BLaER1 treated with 17β-estradiol and CSF1 and Interleukin-3, amounts not matched to agents 10 nM and 100 nM (cell line): ENCODE results near the gene RASGRP3.
A peak's percentile ranks its signal among the peaks of the same experiment; 100 is the strongest.

ENCODE experiments used
- H3K27ac ChIP-seq, 11 experiments: shearing (Covaris generic); formaldehyde crosslinking; 2 replicates each; pipeline ENCODE4 v1.8.1; 2022
- H3K27me3 ChIP-seq, 11 experiments: shearing (Covaris generic); formaldehyde crosslinking; 2 replicates each; pipeline ENCODE4 v1.8.1; 2022
- H3K36me3 ChIP-seq, 11 experiments: shearing (Covaris generic); formaldehyde crosslinking; 2 replicates each; pipeline ENCODE4 v1.8.1; 2022
- H3K4me1 ChIP-seq, 10 experiments: shearing (Covaris generic); formaldehyde crosslinking; 2 replicates each; pipeline ENCODE4 v1.8.1; 2022
- H3K4me2 ChIP-seq, 11 experiments: shearing (Covaris generic); formaldehyde crosslinking; 2 replicates each; pipeline ENCODE4 v1.8.1; 2022
- H3K4me3 ChIP-seq, 10 experiments: shearing (Covaris generic); formaldehyde crosslinking; 2 replicates each; pipeline ENCODE4 v1.8.1; 2022
- H3K9ac ChIP-seq, 11 experiments: shearing (Covaris generic); formaldehyde crosslinking; 2 replicates each; pipeline ENCODE4 v1.8.1; 2022
- H3K9me3 ChIP-seq, 11 experiments: shearing (Covaris generic); formaldehyde crosslinking; replicated peaks in 1 of 11; 2 replicates each; pipeline ENCODE4 v1.8.1; 2022
- H4K20me1 ChIP-seq, 11 experiments: shearing (Covaris generic); formaldehyde crosslinking; 2 replicates each; pipeline ENCODE4 v1.8.1; 2022
- Cebpa-rat ChIP-seq, 11 experiments: shearing (Covaris generic); IDR thresholded peaks; 2 replicates each; pipeline ENCODE4 v1.8.1; 2022

RASGRP3 gene

DNA sequence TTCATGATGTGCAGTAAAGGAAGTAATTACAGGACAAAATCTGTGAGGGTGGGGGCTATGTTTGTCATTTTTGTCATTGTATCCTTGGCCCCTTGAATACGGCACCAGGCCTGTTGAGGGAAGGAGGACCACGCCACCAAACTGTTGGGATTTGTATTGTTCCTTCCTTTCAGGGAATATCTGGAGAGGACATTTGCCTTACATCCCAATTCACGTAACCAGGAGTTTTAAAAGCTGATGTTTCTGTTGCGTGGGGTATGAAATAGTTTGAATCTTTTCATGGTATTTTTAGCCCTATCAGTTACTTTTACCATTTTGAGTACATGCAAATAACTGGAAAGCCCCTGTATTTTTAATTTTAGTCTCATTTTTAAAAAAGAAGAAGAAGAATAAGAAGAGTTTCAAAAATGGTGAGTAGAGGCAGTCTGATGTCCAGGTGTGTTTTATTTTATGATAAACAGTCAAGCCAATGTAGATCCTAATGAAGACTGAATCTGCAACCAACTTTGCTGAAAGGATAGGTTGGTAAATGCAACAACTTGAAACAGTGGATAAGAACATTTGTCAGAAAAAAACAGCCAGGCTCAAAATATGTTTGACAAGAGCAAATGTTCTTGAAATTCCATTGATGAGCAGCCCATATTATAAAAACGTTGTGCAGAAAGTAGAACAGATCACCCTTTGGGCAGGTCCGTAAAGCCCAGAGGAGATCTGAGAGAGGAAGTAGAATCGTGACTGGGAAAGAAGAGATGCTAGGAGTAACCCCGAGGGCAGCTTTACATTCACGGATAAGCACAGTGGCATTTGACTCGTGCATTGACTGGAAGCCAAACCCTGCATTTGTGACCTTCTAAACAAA is 54.5 kb downstream of the RASGRP3 start:
- no peak overlapping the region for H3K27ac ChIP-seq
- peaks cover 0 to under 1% (median 0%) of the 10 kb centered on the region in 11 experiments; a peak in 2 of 22 replicates for H3K9me3 ChIP-seq
- peak overlapping the region in 2 of 11 experiments; percentile 36 to 53; a peak in 3 of 22 replicates for H3K4me2 ChIP-seq
- peaks cover 0 to 67% (median 5%) of the 10 kb centered on the region in 10 experiments; a peak in 10 of 20 replicates for H3K4me1 ChIP-seq
- no peak overlapping the region for H3K9ac ChIP-seq
- no peak for TF ChIP-seq Cebpa-rat (IDR thresholded peaks at IDR 0.05)
- H3K4me3 ChIP-seq = no peak overlapping the region
- H3K27me3 ChIP-seq = no peaks in the 10 kb centered on the region
- peaks cover 0 to 7% (median 0%) of the 10 kb centered on the region in 11 experiments; a peak in 2 of 22 replicates for H3K36me3 ChIP-seq
- H4K20me1 ChIP-seq = no peaks in the 10 kb centered on the region

DNA sequence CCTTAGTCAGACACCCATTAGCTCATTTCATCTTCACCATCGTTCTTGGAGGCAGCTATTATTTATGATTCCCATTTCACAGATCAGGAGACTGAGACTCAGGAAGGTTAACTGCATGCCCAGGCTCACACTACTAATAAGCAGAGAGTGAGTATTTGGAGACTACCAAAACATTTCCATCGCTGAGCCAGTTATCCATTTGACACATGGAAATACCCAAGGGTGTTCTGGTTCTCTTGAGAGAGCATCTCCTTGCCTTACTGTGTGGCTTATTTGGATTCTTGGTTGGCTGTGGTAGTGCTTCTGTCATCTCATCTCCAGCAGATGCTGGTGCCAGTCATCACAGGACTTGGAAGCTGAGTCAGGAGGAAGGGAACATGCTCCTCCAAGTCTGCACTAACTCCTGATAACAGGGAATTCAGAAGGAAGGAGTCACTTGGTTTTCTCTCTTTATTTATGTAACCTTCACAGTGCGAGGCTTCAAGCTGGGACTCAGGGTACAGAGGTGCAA is 55.2 kb downstream of the RASGRP3 start:
- Histone ChIP-seq H3K9me3 (peaks cover 0 to 8% (median under 1%) of the 10 kb centered on the region in 11 experiments; a peak in 9 of 22 replicates), H3K27ac (no peak overlapping the region), H3K4me1 (peaks cover 0 to 67% (median 4%) of the 10 kb centered on the region in 10 experiments; a peak in 10 of 20 replicates), H4K20me1 (no peaks in the 10 kb centered on the region), H3K4me2 (peak overlapping the region in 1 of 11 experiments; percentile 3; a peak in 1 of 22 replicates), H3K4me3 (no peak overlapping the region), H3K36me3 (peaks cover 0 to 12% (median 0%) of the 10 kb centered on the region in 11 experiments; a peak in 2 of 22 replicates), H3K9ac (no peak overlapping the region), H3K27me3 (no peaks in the 10 kb centered on the region)
- no peak for TF ChIP-seq Cebpa-rat (IDR thresholded peaks at IDR 0.05)

DNA sequence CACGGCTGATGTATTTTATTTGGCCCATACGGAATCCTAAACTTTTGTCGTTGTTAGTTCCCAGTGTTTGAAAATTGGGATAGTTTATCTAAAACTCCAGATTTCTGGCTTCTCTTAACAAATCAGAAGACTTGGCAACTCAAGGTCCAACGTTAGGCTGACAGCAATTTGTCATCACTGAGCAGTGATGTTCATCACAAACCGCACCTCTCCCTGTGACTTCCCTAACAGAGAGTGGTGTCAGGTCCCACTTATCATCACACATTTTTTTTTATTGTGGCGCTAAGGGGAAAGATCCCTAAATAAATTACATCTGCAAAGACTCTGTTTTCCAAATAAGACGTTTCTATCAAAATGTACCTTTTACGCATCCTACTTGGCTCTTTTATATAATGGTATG is 55.7 kb downstream of the RASGRP3 start:
- no peak for TF ChIP-seq Cebpa-rat (IDR thresholded peaks at IDR 0.05)
- peaks cover 0 to 67% (median 4%) of the 10 kb centered on the region in 10 experiments; a peak in 10 of 20 replicates for H3K4me1 ChIP-seq
- no peak overlapping the region for H3K27ac ChIP-seq
- H3K4me3 ChIP-seq = no peak overlapping the region
- peaks cover 0 to 13% (median 4%) of the 10 kb centered on the region in 11 experiments; a peak in 9 of 22 replicates for H3K9me3 ChIP-seq
- H3K27me3 ChIP-seq = no peaks in the 10 kb centered on the region
- H4K20me1 ChIP-seq = no peaks in the 10 kb centered on the region
- peak overlapping the region in 1 of 11 experiments; percentile 20; a peak in 1 of 22 replicates for H3K4me2 ChIP-seq
- peaks cover 0 to 16% (median 0%) of the 10 kb centered on the region in 11 experiments; a peak in 2 of 22 replicates for H3K36me3 ChIP-seq
- H3K9ac ChIP-seq = no peak overlapping the region

DNA sequence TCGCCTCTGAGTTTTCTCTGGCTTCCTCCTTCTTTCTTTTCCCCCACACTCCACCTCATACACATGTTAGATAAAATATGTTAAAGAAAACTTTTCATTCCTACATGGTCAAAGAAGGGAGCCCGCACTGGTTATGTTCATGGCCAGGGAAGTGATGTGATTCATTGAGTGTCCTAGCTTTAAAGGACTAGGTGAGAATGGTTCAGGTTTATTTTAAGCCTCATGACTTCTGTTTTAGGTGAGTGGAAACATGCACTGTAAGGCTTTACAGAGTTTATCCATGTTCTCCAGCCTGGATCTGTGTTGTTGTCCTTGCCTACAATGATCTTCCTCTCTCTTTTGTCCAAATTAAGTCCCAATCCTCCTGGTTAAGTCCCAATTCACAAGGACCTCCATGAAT is 56.5 kb downstream of the RASGRP3 start:
- Histone ChIP-seq H3K4me3 (no peak overlapping the region), H4K20me1 (no peaks in the 10 kb centered on the region), H3K27ac (no peak overlapping the region), H3K9me3 (peaks cover 0 to 17% (median 4%) of the 10 kb centered on the region in 11 experiments; a peak in 9 of 22 replicates), H3K4me1 (peaks cover 0 to 65% (median 4%) of the 10 kb centered on the region in 10 experiments; a peak in 10 of 20 replicates), H3K27me3 (no peaks in the 10 kb centered on the region), H3K36me3 (peaks cover 0 to 18% (median 0%) of the 10 kb centered on the region in 11 experiments; a peak in 2 of 22 replicates), H3K4me2 (peak overlapping the region in 3 of 11 experiments; percentile 9 to 20 (median 14); a peak in 4 of 22 replicates), H3K9ac (no peak overlapping the region)
- no peak for TF ChIP-seq Cebpa-rat (IDR thresholded peaks at IDR 0.05)

DNA sequence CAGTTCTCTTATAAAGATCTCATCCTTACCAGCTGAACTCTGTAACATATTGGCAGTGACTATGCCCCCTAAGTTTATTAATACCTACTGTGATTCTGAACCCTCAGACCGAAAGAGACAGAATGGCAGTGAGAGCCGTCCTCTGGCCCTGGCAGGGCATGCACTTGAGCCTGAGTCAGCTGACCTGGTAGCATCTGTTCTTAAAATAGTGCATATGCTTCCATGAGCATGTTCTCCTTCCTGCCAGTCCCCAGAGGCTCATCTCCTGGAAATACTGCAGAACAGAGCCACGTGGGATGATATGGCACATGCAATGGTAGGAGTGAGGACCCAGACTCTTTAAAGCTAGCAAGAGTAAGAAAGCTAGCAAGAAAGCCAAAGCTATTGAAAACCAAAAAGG is 59.0 kb downstream of the RASGRP3 start:
- TF ChIP-seq Cebpa-rat (IDR thresholded peaks at IDR 0.05) = no peak
- Histone ChIP-seq H3K27me3 (no peaks in the 10 kb centered on the region), H4K20me1 (no peaks in the 10 kb centered on the region), H3K9me3 (peaks cover 0 to 17% (median 4%) of the 10 kb centered on the region in 11 experiments; a peak in 9 of 22 replicates), H3K36me3 (peaks cover 0 to 18% (median 0%) of the 10 kb centered on the region in 11 experiments; a peak in 2 of 22 replicates), H3K4me2 (peak overlapping the region in 3 of 11 experiments; percentile 33 to 60 (median 56); a peak in 5 of 22 replicates), H3K4me3 (no peak overlapping the region), H3K4me1 (peaks cover 0 to 40% (median 4%) of the 10 kb centered on the region in 10 experiments; a peak in 9 of 20 replicates), H3K9ac (no peak overlapping the region), H3K27ac (no peak overlapping the region)

DNA sequence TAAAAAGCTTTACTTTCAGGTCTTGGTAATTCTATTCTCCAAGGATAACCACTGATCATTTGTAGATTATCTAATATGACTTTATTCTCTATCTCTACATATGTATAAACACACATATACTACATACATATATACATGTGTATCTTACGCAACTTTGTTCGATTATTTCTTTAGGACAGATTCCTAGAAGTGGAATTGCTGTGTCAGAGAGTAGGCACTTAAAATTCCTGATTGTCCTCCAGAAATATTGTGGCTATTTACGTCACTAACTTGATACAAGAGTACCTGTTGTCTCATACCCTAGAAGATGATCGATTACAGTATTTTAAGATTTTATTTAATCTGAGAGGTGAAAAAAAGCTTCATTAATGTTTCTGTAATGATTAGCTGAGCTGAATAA is 64.8 kb downstream of the RASGRP3 start:
- Histone ChIP-seq H3K4me2 (no peak overlapping the region), H3K4me3 (no peak overlapping the region), H4K20me1 (no peaks in the 10 kb centered on the region), H3K9me3 (peaks cover 0 to 13% (median 7%) of the 10 kb centered on the region in 11 experiments; a peak in 9 of 22 replicates), H3K4me1 (no peaks in the 10 kb centered on the region), H3K9ac (no peak overlapping the region), H3K27me3 (no peaks in the 10 kb centered on the region), H3K27ac (no peak overlapping the region), H3K36me3 (peaks cover 0 to 16% (median 0%) of the 10 kb centered on the region in 11 experiments; a peak in 2 of 22 replicates)
- no peak for TF ChIP-seq Cebpa-rat (IDR thresholded peaks at IDR 0.05)

DNA sequence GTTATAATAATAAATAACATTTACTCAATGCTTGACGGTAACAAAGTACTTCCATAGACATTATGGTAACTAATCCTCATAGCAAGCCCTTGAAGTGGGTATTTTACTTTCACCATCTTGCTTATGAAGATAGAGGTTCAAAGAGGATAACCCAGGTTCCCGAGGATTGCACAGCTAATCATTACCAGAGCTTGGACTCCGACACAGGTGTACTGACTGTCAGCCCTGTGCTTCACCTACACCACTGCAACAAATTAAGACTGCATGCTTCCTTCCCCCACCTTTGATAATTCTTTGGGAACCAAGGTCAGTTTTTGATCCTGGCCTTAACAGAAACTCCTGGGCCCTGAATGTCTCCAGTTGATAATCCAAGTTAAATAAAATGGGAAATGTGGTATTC is 73.8 kb downstream of the RASGRP3 start:
- peaks cover 0 to 17% (median 0%) of the 10 kb centered on the region in 11 experiments; a peak in 2 of 22 replicates for H3K36me3 ChIP-seq
- H3K27me3 ChIP-seq = no peaks in the 10 kb centered on the region
- H3K9ac ChIP-seq = no peak overlapping the region

DNA sequence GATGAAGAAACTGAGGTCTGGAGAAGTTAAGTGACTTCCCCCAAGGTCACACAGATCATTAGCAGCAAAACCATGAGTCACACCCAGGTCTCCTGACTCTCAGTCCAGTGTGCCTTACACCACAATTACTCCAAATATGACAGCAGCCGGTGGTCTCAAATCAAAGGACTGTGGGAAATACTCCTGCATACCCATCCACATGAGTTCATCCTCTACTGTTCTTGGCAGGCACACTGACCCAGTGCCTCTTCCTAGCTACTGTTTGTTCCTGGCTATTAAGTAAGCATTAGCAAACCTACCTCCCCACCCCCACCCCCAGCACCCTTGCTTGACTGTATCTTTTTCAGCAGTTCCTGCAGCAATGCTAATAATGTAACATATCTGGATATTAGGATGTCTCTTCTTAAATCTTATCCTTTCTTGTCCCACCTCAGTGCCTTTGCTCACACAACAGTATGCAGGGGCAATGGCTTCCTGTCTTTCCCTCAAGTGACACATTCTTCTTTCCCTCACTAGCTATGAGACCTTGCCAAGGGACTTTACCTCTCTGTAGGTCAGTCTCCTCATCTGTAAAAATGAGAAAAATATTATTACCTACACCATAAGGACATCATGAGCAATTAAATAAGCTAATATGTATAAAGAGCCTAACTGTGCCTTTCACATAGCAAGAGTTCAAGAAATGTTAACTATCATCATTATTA is 76.5 kb downstream of the RASGRP3 start:
- H3K9me3 ChIP-seq = no peaks in the 10 kb centered on the region
- H3K4me2 ChIP-seq = peak overlapping the region in 7 of 11 experiments; percentile 76 to 90 (median 84); a peak in 14 of 22 replicates
- no peaks in the 10 kb centered on the region for H4K20me1 ChIP-seq
- peaks cover 0 to 11% (median 0%) of the 10 kb centered on the region in 11 experiments; a peak in 2 of 22 replicates for H3K36me3 ChIP-seq
- H3K4me3 ChIP-seq = no peak overlapping the region
- no peaks in the 10 kb centered on the region for H3K27me3 ChIP-seq
- no peak for TF ChIP-seq Cebpa-rat (IDR thresholded peaks at IDR 0.05)
- H3K9ac ChIP-seq = no peak overlapping the region
- H3K27ac ChIP-seq = peak overlapping the region in 6 of 11 experiments; percentile 22 to 89 (median 84); a peak in 8 of 22 replicates
- H3K4me1 ChIP-seq = peaks cover 19 to 70% (median 38%) of the 10 kb centered on the region in 10 experiments

More for the DNA sequence above, 73.8 kb downstream of the RASGRP3 start:
- Histone ChIP-seq H3K27ac (no peak overlapping the region), H3K4me2 (no peak overlapping the region), H3K4me3 (no peak overlapping the region), H3K9me3 (peaks cover 0 to 12% (median 0%) of the 10 kb centered on the region in 11 experiments; a peak in 4 of 22 replicates), H3K4me1 (peaks cover 12 to 46% (median 28%) of the 10 kb centered on the region in 10 experiments), H4K20me1 (no peaks in the 10 kb centered on the region)
- TF ChIP-seq Cebpa-rat (IDR thresholded peaks at IDR 0.05) = no peak
